ENCODE results near the gene FHAD1.

Gene FHAD1

GRCh38 chr1:15370268-15370667 lies 123.2 kb downstream of the FHAD1 start:
- TF ChIP-seq POLR2AphosphoS5 (IDR thresholded peaks at IDR 0.05; ENCODE audit: low read depth, low read length): no peak
- no peak for TF ChIP-seq FOXP2 (optimal IDR thresholded peaks at IDR 0.05; ENCODE audit: borderline replicate concordance, extremely low read depth, extremely low read length, insufficient read depth)
- no peak for TF ChIP-seq TAF1 (IDR thresholded peaks at IDR 0.05; ENCODE audit: borderline replicate concordance, insufficient read depth, low read length)

GRCh38 chr1:15370781-15371520 lies 123.9 kb downstream of the FHAD1 start:
- TF ChIP-seq SIN3A (IDR thresholded peaks at IDR 0.05; ENCODE audit: borderline replicate concordance, insufficient read depth, low read length): no peak
- TF ChIP-seq REST (IDR thresholded peaks at IDR 0.05; ENCODE audit: insufficient read depth in 1 of 2, low read depth in 2 of 2, low read length in 2 of 2): no peak
- TF ChIP-seq FOXP2 (optimal IDR thresholded peaks at IDR 0.05; ENCODE audit: borderline replicate concordance, extremely low read depth, extremely low read length, insufficient read depth): no peak
- no peak for TF ChIP-seq POLR2AphosphoS5 (IDR thresholded peaks at IDR 0.05; ENCODE audit: low read depth, low read length)
- TF ChIP-seq TAF1 (IDR thresholded peaks at IDR 0.05; ENCODE audit: borderline replicate concordance, insufficient read depth, low read length): no peak

GRCh38 chr1:15371610-15372545 lies 124.9 kb downstream of the FHAD1 start:
- TF ChIP-seq POLR2AphosphoS5 (IDR thresholded peaks at IDR 0.05; ENCODE audit: low read depth, low read length) (no peak), SIN3A (IDR thresholded peaks at IDR 0.05; ENCODE audit: borderline replicate concordance, insufficient read depth, low read length) (no peak), FOXP2 (optimal IDR thresholded peaks at IDR 0.05; ENCODE audit: borderline replicate concordance, extremely low read depth, extremely low read length, insufficient read depth) (no peak), TAF1 (IDR thresholded peaks at IDR 0.05; ENCODE audit: borderline replicate concordance, insufficient read depth, low read length) (no peak), REST (IDR thresholded peaks at IDR 0.05; ENCODE audit: insufficient read depth in 1 of 2, low read depth in 2 of 2, low read length in 2 of 2) (no peak)

GRCh38 chr1:15378729-15379128 lies 131.7 kb downstream of the FHAD1 start:
- no peak for TF ChIP-seq FOXP2 (optimal IDR thresholded peaks at IDR 0.05; ENCODE audit: borderline replicate concordance, extremely low read depth, extremely low read length, insufficient read depth)
- TF ChIP-seq REST (IDR thresholded peaks at IDR 0.05; ENCODE audit: insufficient read depth in 1 of 2, low read depth in 2 of 2, low read length in 2 of 2): no peak
- no peak for TF ChIP-seq POLR2AphosphoS5 (IDR thresholded peaks at IDR 0.05; ENCODE audit: low read depth, low read length)

GRCh38 chr1:15380601-15381508 lies 133.8 kb downstream of the FHAD1 start:
- TF ChIP-seq SIN3A (IDR thresholded peaks at IDR 0.05; ENCODE audit: borderline replicate concordance, insufficient read depth, low read length) (no peak), POLR2AphosphoS5 (IDR thresholded peaks at IDR 0.05; ENCODE audit: low read depth, low read length) (no peak), REST (IDR thresholded peaks at IDR 0.05; ENCODE audit: insufficient read depth in 1 of 2, low read depth in 2 of 2, low read length in 2 of 2) (no peak), FOXP2 (optimal IDR thresholded peaks at IDR 0.05; ENCODE audit: borderline replicate concordance, extremely low read depth, extremely low read length, insufficient read depth) (no peak), TAF1 (IDR thresholded peaks at IDR 0.05; ENCODE audit: borderline replicate concordance, insufficient read depth, low read length) (no peak)
